NK-92 (cell line): ENCODE results near the gene EXOC6B.

Experiments used
- DNase-seq: peaks from one replicate; lab custom pipeline; 2025; ENCODE audit not compliant: unreplicated experiment; lab: John Stamatoyannopoulos, UW

EXOC6B gene

GRCh38 chr2:72128059-72128842 lies 697.6 kb downstream of the EXOC6B start:
- no peak for DNase-seq

- DNase-seq, result no peak
These were observed 698.3 kb downstream of the EXOC6B start for GRCh38 chr2:72127401-72128058.

DNA sequence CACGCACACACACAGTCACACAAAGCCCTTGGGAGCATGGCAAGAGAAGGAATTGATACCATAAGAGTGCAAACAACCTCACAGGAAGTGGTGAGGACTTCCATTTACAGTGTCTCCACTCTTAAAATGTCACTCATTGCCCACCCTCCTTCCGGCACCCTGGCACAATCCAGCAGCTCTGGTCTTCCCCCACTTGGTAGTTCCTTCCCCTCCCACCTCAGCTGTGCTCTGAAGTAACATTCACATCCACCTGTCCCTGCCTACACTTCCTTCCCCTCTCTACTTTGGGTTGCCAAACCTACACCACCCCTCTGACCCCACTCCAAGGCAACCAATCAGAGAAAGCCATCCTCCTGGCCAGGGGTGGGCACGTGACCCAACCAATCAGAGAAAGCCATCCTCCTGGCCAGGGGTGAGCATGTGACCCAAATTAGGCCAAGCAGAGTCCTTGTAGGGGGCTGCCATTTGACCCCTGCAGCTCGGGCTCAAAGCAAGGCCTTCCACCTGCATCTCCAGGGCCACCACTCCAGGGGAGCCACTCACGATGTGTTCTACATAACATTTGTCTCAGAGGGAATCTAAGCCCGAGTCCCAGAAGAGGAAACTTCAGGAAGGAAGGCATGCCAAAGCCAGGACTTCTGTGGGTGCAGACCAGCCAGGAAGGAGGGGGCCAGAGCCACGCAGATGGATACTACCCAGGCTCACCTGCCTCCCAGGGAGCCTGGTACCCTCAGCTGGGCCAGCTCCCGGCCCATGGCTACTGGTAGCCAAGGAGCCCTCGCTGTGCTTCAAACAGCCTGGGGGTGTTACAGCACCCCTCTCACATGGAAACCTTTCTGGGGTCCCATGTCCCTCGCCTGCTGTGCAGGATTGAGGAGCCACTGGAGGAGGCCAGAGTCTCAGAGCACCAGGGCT lies 699.4 kb downstream of the EXOC6B start:
- no peak for DNase-seq
